Esophagus squamous epithelium (tissue), 5 donors: ENCODE data around the gene OR52E1. TPM values are rescaled to one million over a fixed set of nuclear protein-coding genes. Genes with fewer than 3 reads are reported as not detected.

Experiments
- DNase-seq: peaks from one replicate; lab custom pipeline; 2025; lab: John Stamatoyannopoulos, UW
- H3K27ac ChIP-seq, 4 donors: fragments of 200-600 bp; sonication (generic); one replicate each; pipeline ENCODE4 v1.5.1; 2016 to 2019; ENCODE audit warnings: mild to moderate bottlenecking in 1 of 4
- H3K27me3 ChIP-seq, 4 donors: fragments of 200-600 bp; sonication (generic); 1 replicate in 3 of 4; 2 replicates in 1 of 4; pipeline versions ENCODE4 v1.5.1 to v1.6.0; 2017 to 2021; ENCODE audit warnings: antibody characterized with exemption in 1 of 4
- H3K36me3 ChIP-seq, 3 donors: fragments of 200-600 bp; sonication (generic); one replicate each; pipeline ENCODE4 v1.5.1; 2016 to 2019
- H3K4me1 ChIP-seq, 3 donors: fragments of 200-600 bp; sonication (generic); one replicate each; pipeline ENCODE4 v1.5.1; 2017 to 2019
- H3K4me3 ChIP-seq, 4 donors: fragments of 200-600 bp; sonication (generic); 1 replicate in 3 of 4; 2 replicates in 1 of 4; pipeline ENCODE4 v1.5.1; 2016 to 2019; ENCODE audit warnings: mild to moderate bottlenecking in 2 of 4, moderate library complexity in 1 of 4
- H3K9me3 ChIP-seq, 3 donors: fragments of 200-600 bp; sonication (generic); one replicate each; pipeline ENCODE4 v1.5.1; 2016 to 2019
- CTCF ChIP-seq, 6 experiments: fragments of 450-650 bp in 4 of 6; fragments of 200-600 bp in 2 of 6; sonication (generic) in 2 of 6; IDR thresholded peaks; one replicate each; pipeline ENCODE4 v1.5.1; 2016 to 2019; ENCODE audit warnings: antibody characterized with exemption in 6 of 6, mild to moderate bottlenecking in 4 of 6, moderate library complexity in 4 of 6
- POLR2A ChIP-seq, 4 donors: fragments of 450-650 bp; IDR thresholded peaks; one replicate each; pipeline ENCODE4 v1.6.1; 2017; ENCODE audit warnings: antibody characterized with exemption in 4 of 4, mild to moderate bottlenecking in 4 of 4, moderate library complexity in 3 of 4
- WGBS, 2 donors: methylation state at CpG; one replicate each; pipeline ENCODE4 v1.1.5; 2018; 5-methylcytosine and 5-hydroxymethylcytosine counted together
- intact Hi-C: fragments of 100-400 bp; cut with DNase I; formaldehyde crosslinking; loops from one replicate; pipeline ENCODE4 v1.15.0; 2022
- total RNA-seq, 4 donors: library from RNA; depleted of rRNA; stranded (reverse); fragments of >200 nt; gene quantifications; one replicate each; pipeline ENCODE4 v1.1.0, GENCODE V29; 2016
- donor health status: DM: yes; HTN: yes; CAD: no.

OR52E1 gene
- total RNA-seq, 4 donors from 2014 or later = not detected

DNA sequence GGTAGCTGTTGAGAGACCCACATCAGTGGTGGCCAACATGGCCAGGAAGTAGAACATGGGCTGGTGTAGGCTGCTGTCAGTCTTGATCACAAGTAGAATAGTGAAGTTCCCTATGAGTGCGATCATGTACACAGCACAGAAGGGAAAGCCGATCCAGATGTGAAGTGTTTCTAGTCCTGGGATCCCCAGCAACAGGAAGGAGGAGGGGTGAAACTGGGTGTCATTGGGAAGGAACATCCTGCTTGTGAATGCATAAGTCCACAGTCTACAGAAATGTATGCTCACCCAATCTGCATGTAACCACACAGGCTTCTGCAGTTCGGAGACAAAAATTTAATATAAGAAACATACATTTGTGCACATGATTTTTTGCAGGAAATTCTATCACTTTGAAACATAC lies 10.0 kb upstream of the OR52E1 start, which contains the start of gene OR52E2:
OR52E2 (minus strand) TSS at position 237 of the 400 bp plus-strand sequence; CDS start at position 237, 0 bp downstream.
- Histone ChIP-seq H3K36me3 (no peaks in the 10 kb centered on the region), H3K9me3 (no peaks in the 10 kb centered on the region), H3K27ac (no peak within 1 kb of the TSS), H3K27me3 (no peaks in the 10 kb centered on the region), H3K4me1 (no peaks in the 10 kb centered on the region), H3K4me3 (no peak within 1 kb of the TSS)
- WGBS, 2 donors = 81 to 86% methylated on average over 3 of the region's 3 CpGs
- TF ChIP-seq CTCF (IDR thresholded peaks at IDR 0.05) (no peak), POLR2A (IDR thresholded peaks at IDR 0.05) (no peak)
- intact Hi-C loops = no loop called here
- no peak for DNase-seq

- no peaks in the 10 kb centered on the region for H3K9me3 ChIP-seq
- WGBS, 2 donors = 6 to 8% methylated on average over 1 of the region's 1 CpG
- no peak overlapping the region for H3K4me3 ChIP-seq
- no peaks in the 10 kb centered on the region for H3K4me1 ChIP-seq
- intact Hi-C loops = no loop called here
- DNase-seq = no peak
- H3K36me3 ChIP-seq = no peaks in the 10 kb centered on the region
- H3K27me3 ChIP-seq = no peaks in the 10 kb centered on the region
- TF ChIP-seq CTCF (IDR thresholded peaks at IDR 0.05) = no peak
- TF ChIP-seq POLR2A (IDR thresholded peaks at IDR 0.05) = no peak
- H3K27ac ChIP-seq = no peak overlapping the region
These were observed 4.3 kb upstream of the OR52E1 start for GRCh38 chr11:5065027-5065426.

DNA sequence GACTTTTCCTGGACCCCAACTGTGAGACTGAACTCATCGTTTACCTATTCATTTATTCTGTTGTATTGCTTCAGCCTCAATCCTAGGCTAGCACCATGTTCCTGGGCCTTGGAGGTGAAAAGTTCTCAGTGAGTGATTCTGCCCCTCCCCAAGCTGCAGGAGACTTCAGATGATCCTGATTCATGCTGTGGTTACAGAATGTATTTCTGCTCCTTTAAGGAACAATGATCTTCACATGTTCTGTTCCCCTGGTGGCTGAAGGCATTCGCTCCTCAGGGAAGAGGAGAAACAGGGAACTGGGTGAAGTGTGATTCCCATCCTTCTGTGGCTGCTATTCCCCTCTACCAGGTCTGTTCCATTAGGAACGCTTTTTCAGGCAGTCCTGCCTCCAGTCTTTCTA lies 2.4 kb downstream of the OR52E1 start:
- no peak for DNase-seq
- H3K9me3 ChIP-seq = no peaks in the 10 kb centered on the region
- H3K4me3 ChIP-seq = no peak overlapping the region
- H3K4me1 ChIP-seq = no peaks in the 10 kb centered on the region
- intact Hi-C loops = no loop called here
- no peaks in the 10 kb centered on the region for H3K27me3 ChIP-seq
- no peaks in the 10 kb centered on the region for H3K36me3 ChIP-seq
- 50 to 56% methylated on average over 3 of the region's 3 CpGs for WGBS, 2 donors
- H3K27ac ChIP-seq = no peak overlapping the region
- TF ChIP-seq CTCF (IDR thresholded peaks at IDR 0.05) (no peak), POLR2A (IDR thresholded peaks at IDR 0.05) (no peak)

DNA sequence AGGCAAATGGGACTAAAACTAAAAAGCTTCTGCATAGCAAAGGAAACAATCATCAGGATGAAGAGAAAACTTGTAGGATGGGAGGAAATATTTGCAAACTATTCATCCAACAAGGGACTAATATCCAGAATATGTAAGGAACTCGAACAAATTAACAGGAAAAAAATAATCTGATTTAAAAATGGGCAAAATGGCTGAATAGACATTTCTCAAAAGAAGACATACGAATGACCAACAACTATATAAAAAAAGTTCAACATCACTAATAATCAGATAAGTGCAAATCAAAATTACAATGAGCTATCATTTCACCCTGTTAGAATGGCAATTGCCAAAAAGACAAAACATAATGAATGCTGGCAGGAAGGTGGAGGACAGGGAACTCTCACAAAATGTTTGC lies 12.0 kb downstream of the OR52E1 start:
- 50 to 65% methylated on average over 2 of the region's 2 CpGs for WGBS, 2 donors
- Histone ChIP-seq H3K4me1 (no peaks in the 10 kb centered on the region), H3K9me3 (no peaks in the 10 kb centered on the region), H3K4me3 (no peak overlapping the region), H3K27me3 (no peaks in the 10 kb centered on the region), H3K27ac (no peak overlapping the region), H3K36me3 (no peaks in the 10 kb centered on the region)
- DNase-seq = no peak
- intact Hi-C loops = no loop called here
- TF ChIP-seq CTCF (IDR thresholded peaks at IDR 0.05) (no peak), POLR2A (IDR thresholded peaks at IDR 0.05) (no peak)

DNA sequence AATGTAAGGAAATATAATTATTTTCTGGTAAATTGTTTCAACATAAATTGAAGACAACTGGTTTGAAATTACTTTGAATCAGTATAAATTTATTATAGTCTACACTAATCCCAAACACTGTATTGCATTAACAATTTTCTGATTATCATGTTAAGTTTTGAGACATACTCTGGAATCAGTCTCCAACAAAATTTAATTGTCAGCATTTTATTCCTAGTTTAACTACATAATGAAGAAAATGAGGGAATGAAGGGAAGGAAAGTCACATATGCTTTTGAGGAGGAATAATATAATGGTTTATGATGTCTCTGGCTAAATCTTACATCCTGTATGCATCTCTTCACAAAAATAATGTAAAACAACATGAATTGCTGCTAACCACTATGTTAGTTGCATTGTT lies 14.2 kb downstream of the OR52E1 start:
- H3K4me1 ChIP-seq = no peaks in the 10 kb centered on the region
- no peaks in the 10 kb centered on the region for H3K9me3 ChIP-seq
- no peak overlapping the region for H3K4me3 ChIP-seq
- no peak for DNase-seq
- H3K36me3 ChIP-seq = no peaks in the 10 kb centered on the region
- intact Hi-C loops = no loop called here
- H3K27ac ChIP-seq = no peak overlapping the region
- no peak for TF ChIP-seq POLR2A (IDR thresholded peaks at IDR 0.05)
- no peak for TF ChIP-seq CTCF (IDR thresholded peaks at IDR 0.05)
- H3K27me3 ChIP-seq = no peaks in the 10 kb centered on the region
